ENCODE measurements around the gene PPP3CA. TPM values are rescaled to one million over a fixed set of nuclear protein-coding genes. Genes with fewer than 3 reads are reported as not detected.

PPP3CA gene
- total RNA-seq, 2 donors from 2014 or later, result 13.7 to 20.8 TPM

GRCh38 chr4:101083131-101083530 lies 264.2 kb downstream of the PPP3CA start:
- peaks cover 8% of the 10 kb centered on the region for H3K4me1 ChIP-seq
- DNase-seq (no peak), ATAC-seq (no peak)
- no peak overlapping the region for H3K4me3 ChIP-seq
- TF ChIP-seq POLR2A (IDR thresholded peaks at IDR 0.05) (no peak), CTCF (IDR thresholded peaks at IDR 0.05) (no peak)
- H3K9me3 ChIP-seq, result no peaks in the 10 kb centered on the region
- no peaks in the 10 kb centered on the region for H3K36me3 ChIP-seq (replicated peaks in 1 of 2; ENCODE audit: insufficient read depth in 1 of 2, low read depth in 2 of 2)
- no peaks in the 10 kb centered on the region for H3K27me3 ChIP-seq
- no peak overlapping the region for H3K27ac ChIP-seq
- intact Hi-C loops (cut with DNase I), result no loop called here
- WGBS, 2 donors, result 77 to 95% methylated on average over 3 of the region's 3 CpGs

- peak; percentile 6 to 23 (median 20) for DNase-seq
- H3K4me3 ChIP-seq, result no peak overlapping the region
- 54 to 65% methylated on average over 3 of the region's 3 CpGs for WGBS, 2 donors
- TF ChIP-seq POLR2A (IDR thresholded peaks at IDR 0.05), result no peak
- TF ChIP-seq CTCF (IDR thresholded peaks at IDR 0.05), result no peak
- no peak for ATAC-seq
- H3K36me3 ChIP-seq (replicated peaks in 1 of 2; ENCODE audit: insufficient read depth in 1 of 2, low read depth in 2 of 2), result no peaks in the 10 kb centered on the region
- H3K27ac ChIP-seq, result no peak overlapping the region
- intact Hi-C loops (cut with DNase I), result no loop called here
- H3K9me3 ChIP-seq, result no peaks in the 10 kb centered on the region
- H3K27me3 ChIP-seq, result no peaks in the 10 kb centered on the region
- H3K4me1 ChIP-seq, result peaks cover 8% of the 10 kb centered on the region
Observed at GRCh38 chr4:101081695-101082369, 265.5 kb downstream of the PPP3CA start.

- Histone ChIP-seq H3K9me3 (no peaks in the 10 kb centered on the region), H3K4me3 (no peak overlapping the region), H3K27ac (no peak overlapping the region), H3K4me1 (peaks cover 8% of the 10 kb centered on the region), H3K27me3 (no peaks in the 10 kb centered on the region), H3K36me3 (replicated peaks in 1 of 2; ENCODE audit: insufficient read depth in 1 of 2, low read depth in 2 of 2) (no peaks in the 10 kb centered on the region)
- no peak for ATAC-seq
- intact Hi-C loops (cut with DNase I), result no loop called here
- TF ChIP-seq POLR2A (IDR thresholded peaks at IDR 0.05) (no peak), CTCF (IDR thresholded peaks at IDR 0.05) (no peak)
- DNase-seq, result no peak
Observed at GRCh38 chr4:101081166-101081565, 266.2 kb downstream of the PPP3CA start.

GRCh38 chr4:101078950-101079349 lies 268.4 kb downstream of the PPP3CA start:
- Histone ChIP-seq H3K36me3 (replicated peaks in 1 of 2; ENCODE audit: insufficient read depth in 1 of 2, low read depth in 2 of 2) (no peaks in the 10 kb centered on the region), H3K4me1 (peaks cover 8% of the 10 kb centered on the region), H3K4me3 (no peak overlapping the region), H3K27me3 (no peaks in the 10 kb centered on the region), H3K27ac (no peak overlapping the region), H3K9me3 (no peaks in the 10 kb centered on the region)
- TF ChIP-seq CTCF (IDR thresholded peaks at IDR 0.05) (no peak), POLR2A (IDR thresholded peaks at IDR 0.05) (no peak)
- DNase-seq (no peak), ATAC-seq (no peak)
- WGBS, 2 donors, result 98% methylated on average over 2 of the region's 2 CpGs
- intact Hi-C loops (cut with DNase I), result no loop called here

GRCh38 chr4:101076032-101076431 lies 271.3 kb downstream of the PPP3CA start:
- intact Hi-C loops (cut with DNase I), result no loop called here
- H3K9me3 ChIP-seq, result no peaks in the 10 kb centered on the region
- no peak overlapping the region for H3K4me3 ChIP-seq
- no peaks in the 10 kb centered on the region for H3K27me3 ChIP-seq
- WGBS, 2 donors, result 34% methylated on average over 1 of the region's 1 CpG
- no peaks in the 10 kb centered on the region for H3K4me1 ChIP-seq
- DNase-seq (no peak), ATAC-seq (no peak)
- H3K27ac ChIP-seq, result no peak overlapping the region
- TF ChIP-seq CTCF (IDR thresholded peaks at IDR 0.05) (no peak), POLR2A (IDR thresholded peaks at IDR 0.05) (no peak)
- H3K36me3 ChIP-seq (replicated peaks in 1 of 2; ENCODE audit: insufficient read depth in 1 of 2, low read depth in 2 of 2), result no peaks in the 10 kb centered on the region
